GM18520 (cell line): ENCODE measurements around the gene POLD3.

Experiments
- ATAC-seq: cut with Tn5 transposase; IDR thresholded peaks from one replicate; pipeline ENCODE4 v1.9.1; 2021; ENCODE audit not compliant: unreplicated experiment

Gene POLD3

DNA sequence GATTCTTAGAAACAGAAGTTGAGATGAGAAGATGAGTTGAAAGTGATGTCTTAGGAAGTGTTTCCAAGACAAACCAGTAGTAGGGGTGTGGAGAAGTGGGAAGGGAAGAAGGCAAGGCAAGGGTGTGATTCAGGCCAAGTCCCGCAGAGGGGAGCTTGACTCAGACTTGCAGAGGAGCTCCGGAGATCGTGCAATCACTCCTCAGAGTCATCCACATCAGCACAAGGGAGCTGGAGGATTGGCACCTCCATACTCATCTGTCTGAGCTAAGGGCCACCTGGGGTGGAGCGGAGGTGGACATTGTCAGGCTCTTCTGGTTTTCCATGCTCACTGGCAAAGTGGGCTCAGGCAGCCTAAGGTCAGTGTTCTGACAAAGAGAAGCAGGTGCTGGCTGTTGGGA, 94.4 kb downstream of the POLD3 start:
- no peak for ATAC-seq

DNA sequence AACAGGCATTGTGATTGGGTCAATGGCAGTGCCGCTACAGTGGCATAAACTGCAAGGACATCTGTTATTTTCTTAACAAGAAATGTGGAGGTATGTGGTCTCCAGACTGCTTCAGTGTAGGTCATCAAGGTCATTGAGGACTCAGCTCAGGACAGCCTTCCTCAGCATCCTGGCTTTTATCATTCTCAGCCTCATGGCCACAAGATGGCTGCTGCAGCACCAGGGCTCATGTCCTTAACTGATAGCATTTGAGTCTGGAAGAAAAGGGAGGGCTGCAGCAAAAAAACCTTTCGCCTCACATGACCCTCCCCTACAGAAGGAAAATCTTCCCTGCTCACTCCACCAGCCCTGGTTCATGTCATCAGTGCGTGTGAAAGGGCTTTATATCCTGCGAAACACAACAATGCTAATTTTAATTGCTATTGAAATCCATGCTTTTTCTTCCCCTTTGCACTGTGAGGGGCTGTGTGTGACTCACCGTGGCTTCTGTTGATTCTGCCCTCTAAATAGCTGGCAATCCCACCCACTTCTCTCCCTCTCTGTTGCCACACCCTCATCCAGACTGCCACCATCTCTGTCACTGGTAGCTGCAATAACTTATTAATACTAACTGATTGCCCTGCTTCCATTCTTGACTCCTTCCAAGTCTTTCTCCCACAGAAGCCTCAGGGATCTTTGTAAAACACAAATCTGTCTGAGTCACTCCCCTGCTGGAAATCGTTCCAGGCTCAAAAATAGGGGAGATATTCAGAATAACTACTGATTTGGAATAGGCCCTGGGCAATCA, 95.0 kb downstream of the POLD3 start:
- ATAC-seq: no peak

DNA sequence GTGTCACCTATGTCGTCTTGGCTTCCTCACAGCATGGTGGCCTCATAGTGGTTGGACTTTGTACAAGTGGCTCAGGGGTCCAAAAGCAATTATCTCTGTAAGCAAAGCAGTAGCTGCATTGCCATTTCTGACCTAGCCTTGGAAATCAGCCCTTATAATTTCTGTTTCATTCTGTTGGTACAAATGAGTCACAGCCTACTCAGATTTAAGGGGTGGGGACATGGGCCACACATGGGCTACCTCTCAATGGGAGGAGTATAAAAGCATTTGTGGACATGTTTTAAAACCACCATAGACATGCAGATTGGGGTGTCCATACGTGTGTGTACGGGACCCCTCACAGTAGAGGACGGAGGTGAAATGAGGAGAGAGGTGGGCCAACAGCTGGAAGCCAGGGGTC, 97.3 kb downstream of the POLD3 start:
- ATAC-seq: no peak

DNA sequence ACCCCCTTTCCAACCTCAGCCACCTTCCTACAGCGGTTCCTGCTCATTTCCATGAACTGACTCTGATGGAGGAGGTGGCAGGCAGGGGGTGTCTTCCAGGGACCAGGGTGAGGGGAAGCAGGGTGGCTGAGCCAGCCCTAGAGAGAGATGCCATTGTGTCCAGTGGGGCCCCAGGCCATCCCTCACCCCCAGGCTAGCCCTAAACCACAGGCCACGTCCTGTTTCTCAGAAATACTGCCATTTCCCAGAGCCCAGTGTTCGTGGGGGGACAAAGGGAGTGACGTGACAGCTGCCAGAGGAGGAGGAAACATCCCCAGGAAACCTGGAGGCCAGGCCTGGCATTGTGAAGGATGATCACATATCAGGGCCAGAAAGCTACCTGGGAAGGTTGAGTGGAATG, 99.4 kb downstream of the POLD3 start:
- no peak for ATAC-seq
